HPDE6-E6E7 (cell line): ENCODE measurements around the gene CCDC51.

Experiments used
- DNase-seq: peaks from one replicate; pipeline ENCODE4 v3.0.0; 2011; ENCODE audit warnings: missing footprints; ENCODE audit errors: extremely low spot score

Gene CCDC51

GRCh38 chr3:48419149-48419548, 20.8 kb downstream of the CCDC51 start:
- DNase-seq = no peak

- DNase-seq = no peak
Observed at GRCh38 chr3:48418651-48419050, 21.3 kb downstream of the CCDC51 start.

- no peak for DNase-seq
Observed at GRCh38 chr3:48418140-48418539, 21.8 kb downstream of the CCDC51 start.

GRCh38 chr3:48417529-48418108, 22.3 kb downstream of the CCDC51 start:
- DNase-seq = no peak

GRCh38 chr3:48416546-48416945, 23.4 kb downstream of the CCDC51 start:
- DNase-seq = no peak

- DNase-seq = no peak
Observed at GRCh38 chr3:48416091-48416505, 23.8 kb downstream of the CCDC51 start.

GRCh38 chr3:48415251-48415953, 24.5 kb downstream of the CCDC51 start:
- DNase-seq = no peak

GRCh38 chr3:48414376-48415250, 25.3 kb downstream of the CCDC51 start:
- DNase-seq = no peak

GRCh38 chr3:48413611-48414010, 26.3 kb downstream of the CCDC51 start:
- no peak for DNase-seq

GRCh38 chr3:48413086-48413485, 26.8 kb downstream of the CCDC51 start:
- no peak for DNase-seq

GRCh38 chr3:48412375-48413001, 27.4 kb downstream of the CCDC51 start:
- no peak for DNase-seq

- DNase-seq = no peak
Observed at GRCh38 chr3:48411606-48412374, 28.1 kb downstream of the CCDC51 start.

- no peak for DNase-seq
Observed at GRCh38 chr3:48411041-48411588, 28.8 kb downstream of the CCDC51 start.

GRCh38 chr3:48410205-48411040, 29.5 kb downstream of the CCDC51 start:
- no peak for DNase-seq

- no peak for DNase-seq
Observed at GRCh38 chr3:48409291-48410201, 30.4 kb downstream of the CCDC51 start.

GRCh38 chr3:48408823-48409281, 31.1 kb downstream of the CCDC51 start:
- no peak for DNase-seq

GRCh38 chr3:48407542-48408099, 32.3 kb downstream of the CCDC51 start:
- DNase-seq = no peak
